HL-60/S4 treated with phorbol 12-myristate 13-acetate at 8.2 ng/mL for 4 days and 3 days (cell line): Measurements from ENCODE around the gene WDPCP.
"Not testable (repeated sequence)": the region's sequence is repeated elsewhere in the genome, so short reads cannot be mapped to it uniquely, and the experiment has no call there.

Experiments
- in situ Hi-C: fragments of 300-500 bp; cut with MboI; formaldehyde crosslinking; loops from 2 replicates; pipeline ENCODE4 v1.15.0; 2022; ENCODE audit warnings: low sequenced_read_pairs

Gene WDPCP, protein sequence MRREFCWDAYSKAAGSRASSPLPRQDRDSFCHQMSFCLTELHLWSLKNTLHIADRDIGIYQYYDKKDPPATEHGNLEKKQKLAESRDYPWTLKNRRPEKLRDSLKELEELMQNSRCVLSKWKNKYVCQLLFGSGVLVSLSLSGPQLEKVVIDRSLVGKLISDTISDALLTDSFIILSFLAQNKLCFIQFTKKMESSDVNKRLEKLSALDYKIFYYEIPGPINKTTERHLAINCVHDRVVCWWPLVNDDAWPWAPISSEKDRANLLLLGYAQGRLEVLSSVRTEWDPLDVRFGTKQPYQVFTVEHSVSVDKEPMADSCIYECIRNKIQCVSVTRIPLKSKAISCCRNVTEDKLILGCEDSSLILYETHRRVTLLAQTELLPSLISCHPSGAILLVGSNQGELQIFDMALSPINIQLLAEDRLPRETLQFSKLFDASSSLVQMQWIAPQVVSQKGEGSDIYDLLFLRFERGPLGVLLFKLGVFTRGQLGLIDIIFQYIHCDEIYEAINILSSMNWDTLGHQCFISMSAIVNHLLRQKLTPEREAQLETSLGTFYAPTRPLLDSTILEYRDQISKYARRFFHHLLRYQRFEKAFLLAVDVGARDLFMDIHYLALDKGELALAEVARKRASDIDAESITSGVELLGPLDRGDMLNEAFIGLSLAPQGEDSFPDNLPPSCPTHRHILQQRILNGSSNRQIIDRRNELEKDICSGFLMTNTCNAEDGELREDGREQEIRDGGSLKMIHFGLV

DNA sequence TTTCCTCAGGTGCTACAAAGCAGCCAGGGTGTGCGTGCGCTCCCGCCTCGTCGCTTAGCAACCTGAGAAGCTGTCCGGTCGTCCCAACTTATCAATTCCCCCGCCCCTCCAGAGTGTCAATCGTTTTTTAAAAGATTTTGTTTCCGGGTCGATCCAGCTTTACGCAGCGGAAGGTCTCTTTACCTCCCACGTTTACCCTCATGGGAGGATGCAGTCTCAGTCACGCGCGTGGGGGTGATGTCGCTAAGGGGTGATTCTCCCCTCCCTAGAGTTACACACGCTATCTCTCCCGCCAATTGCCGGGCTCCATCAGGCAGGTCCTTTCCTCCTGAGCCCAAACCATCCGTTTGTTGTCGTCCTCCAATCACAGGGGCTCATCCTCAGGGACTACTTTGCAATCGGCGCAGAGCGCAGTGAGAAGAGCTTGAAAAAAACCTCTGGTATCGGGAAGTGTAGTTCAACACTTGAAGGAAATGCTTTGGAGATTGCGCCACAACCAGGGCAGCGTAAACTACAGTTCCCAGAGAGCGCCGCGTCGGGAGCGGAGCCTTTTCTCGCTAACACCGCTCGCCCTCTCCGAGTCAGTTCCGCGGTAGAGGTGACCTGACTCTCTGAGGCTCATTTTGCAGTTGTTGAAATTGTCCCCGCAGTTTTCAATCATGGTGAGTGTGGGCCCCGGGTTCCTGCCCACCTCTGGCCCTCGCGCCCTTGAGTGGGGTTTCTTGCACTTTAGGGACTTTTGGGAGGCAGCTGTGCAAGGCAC lies at the start of gene WDPCP, which contains the start of gene MDH1:
TSS of gene WDPCP (minus strand) at position 93 of the 763 bp plus-strand sequence. CDS start 206 bp downstream, outside the sequence.
TSS of gene MDH1 (plus strand) at position 579 of the 763 bp plus-strand sequence. CDS start at position 660, 81 bp downstream.
- in situ Hi-C loops: no loop called here

DNA sequence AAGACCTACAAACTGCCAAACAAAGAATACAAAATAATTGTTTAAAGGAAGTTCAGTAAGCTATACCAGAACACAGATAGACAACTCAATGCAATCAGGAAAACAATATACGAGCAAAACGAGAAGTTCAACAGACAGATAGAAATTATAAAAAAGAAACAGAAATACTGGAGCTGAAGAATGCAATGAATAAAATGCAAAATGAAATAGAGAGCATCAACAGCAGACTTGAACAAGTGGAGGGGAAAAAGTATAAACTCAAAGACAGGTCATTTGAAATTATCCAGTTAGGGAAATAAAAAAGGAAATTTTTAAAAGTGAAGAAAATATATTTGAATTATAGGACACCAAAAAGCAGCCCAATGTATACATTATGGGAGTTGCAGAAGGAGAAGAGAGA lies 44.1 kb upstream of the WDPCP start:
- in situ Hi-C loops: no loop called here

DNA sequence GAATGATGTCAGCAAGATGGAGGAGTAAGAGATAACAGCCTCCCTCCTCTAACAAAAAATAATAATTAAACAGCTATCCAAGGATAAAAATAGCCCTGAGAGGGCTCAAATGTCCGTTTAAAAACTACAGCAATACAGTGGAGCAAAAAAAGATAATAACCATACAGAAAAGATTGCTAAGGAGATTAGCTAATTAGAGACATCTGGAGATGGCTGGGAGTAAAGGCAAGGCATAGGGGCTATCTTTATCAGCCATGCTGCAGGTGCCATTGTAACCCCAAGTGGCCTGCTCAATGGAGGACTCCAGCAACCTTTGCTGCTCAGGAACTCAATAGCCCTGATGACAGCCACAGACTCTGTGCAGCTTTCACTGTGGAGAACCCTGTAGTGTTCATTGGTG lies 43.2 kb upstream of the WDPCP start:
- in situ Hi-C loops: no loop called here

DNA sequence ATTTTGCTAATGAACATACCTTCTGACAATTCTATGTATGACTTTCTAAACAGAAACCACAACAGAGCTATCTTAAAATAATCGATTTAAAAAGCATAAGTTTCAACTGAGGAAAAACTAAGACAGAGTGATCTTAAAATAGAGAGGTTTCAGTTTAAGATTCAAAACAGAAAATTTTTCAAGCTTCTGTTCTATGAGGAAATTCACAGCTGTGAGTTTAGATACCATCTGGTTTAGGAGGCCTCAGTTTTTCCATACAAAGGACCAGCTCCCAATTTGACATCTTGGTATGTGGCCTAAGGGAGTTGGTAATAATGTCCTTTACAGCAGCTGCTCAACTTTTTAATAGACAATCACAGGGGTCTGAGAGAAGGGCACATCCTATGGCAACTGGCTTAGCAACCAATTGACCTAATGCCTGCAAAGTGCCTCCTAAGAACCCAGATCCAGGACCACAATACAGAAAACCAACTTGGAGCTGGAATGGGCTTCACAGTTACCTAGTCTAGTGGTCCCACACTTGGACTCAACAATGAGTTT lies 40.2 kb upstream of the WDPCP start:
- in situ Hi-C loops: no loop called here

DNA sequence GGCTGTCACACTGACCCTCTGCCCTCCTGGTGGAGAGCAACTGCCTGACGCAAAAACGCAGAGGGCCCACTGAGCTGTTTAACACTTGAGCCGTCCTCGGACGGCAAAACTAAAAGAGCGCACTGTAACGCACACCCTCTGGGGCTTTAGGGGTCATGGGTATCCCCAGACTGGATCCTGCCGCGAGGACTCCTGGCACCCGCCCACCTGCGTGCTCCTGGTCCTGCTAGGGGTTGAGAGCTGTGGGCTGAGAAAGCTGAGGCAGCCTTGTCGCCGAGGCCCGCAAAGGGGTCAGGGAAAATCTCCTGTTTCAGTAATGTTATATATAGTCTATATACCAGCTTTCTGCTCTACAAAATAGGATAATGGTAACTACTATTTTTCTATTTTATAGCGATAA lies 39.6 kb upstream of the WDPCP start:
- in situ Hi-C loops: no loop called here

DNA sequence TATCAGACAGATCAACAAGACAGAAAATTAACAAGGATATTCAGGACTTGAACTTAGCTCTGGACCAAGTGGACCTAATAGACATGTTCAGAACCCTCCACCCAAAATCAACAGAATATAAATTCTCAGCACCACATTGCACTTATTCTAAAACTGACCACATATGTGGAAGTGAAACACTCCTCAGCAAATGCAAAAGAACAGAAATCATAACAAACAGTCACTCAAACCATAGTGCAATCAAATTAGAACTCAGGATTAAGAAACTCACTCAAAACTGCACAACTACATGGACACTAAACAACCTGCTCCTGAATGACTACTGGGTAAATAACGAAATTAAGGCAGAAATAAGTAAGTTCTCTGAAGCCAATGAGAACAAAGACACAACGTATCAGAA lies 35.5 kb upstream of the WDPCP start:
- in situ Hi-C loops: not testable (repeated sequence)

DNA sequence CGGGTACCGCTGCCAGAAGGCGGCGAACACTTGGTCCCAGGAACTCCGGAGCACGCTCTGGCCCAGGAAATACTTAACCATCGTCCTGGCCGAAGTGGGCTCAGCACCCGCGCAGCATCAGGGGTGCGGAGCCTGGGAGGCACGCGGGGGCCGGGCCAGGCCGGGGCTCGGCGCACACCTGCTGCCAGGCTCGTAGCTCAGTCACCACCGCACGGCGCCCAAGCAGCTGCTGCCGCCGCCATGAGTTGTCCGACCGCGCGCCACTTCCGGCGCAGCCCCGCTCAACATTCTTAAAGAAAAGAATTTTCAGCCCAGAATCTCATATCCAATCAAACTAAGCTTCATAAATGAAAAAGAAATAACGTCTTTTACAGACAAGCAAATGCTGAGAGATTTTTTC lies 34.5 kb upstream of the WDPCP start:
- in situ Hi-C loops: no loop called here

DNA sequence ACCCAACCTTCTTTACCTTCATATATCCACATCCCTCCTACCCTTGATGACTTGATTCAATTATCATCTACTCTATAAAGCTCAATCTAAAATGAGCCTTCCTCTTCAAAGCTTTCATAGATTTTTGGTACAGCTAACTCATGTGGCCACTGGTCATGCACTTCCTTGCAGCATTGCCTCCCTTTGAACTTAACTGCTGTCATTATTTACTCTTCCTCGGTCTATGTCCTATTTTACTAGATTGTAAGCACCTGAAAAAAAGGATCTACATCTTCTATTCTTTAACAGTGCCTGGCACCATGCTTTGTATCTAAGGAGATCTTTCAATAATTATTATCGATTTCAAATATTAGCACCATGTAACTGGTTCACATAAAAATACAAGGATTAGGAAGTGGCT lies 31.1 kb upstream of the WDPCP start:
- in situ Hi-C loops: no loop called here

DNA sequence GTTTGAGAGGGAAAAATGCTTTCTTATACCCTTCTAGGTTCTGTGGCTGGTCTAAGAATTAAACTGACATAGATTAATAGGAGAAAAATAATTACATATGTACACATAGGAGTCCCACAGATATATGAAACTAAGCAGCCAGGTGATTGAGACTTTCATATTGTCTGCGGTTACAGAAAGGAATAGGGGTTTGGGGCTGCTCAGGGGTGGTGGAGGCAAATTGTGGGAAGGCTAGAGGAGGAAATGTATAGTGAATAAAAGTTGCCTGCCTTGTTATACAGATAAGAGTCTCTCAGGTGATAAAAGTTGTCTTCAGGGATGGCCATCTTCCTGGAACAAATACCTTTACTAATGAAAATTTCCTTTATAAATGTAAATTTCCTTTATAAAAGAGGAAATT lies 29.1 kb upstream of the WDPCP start:
- in situ Hi-C loops: no loop called here

DNA sequence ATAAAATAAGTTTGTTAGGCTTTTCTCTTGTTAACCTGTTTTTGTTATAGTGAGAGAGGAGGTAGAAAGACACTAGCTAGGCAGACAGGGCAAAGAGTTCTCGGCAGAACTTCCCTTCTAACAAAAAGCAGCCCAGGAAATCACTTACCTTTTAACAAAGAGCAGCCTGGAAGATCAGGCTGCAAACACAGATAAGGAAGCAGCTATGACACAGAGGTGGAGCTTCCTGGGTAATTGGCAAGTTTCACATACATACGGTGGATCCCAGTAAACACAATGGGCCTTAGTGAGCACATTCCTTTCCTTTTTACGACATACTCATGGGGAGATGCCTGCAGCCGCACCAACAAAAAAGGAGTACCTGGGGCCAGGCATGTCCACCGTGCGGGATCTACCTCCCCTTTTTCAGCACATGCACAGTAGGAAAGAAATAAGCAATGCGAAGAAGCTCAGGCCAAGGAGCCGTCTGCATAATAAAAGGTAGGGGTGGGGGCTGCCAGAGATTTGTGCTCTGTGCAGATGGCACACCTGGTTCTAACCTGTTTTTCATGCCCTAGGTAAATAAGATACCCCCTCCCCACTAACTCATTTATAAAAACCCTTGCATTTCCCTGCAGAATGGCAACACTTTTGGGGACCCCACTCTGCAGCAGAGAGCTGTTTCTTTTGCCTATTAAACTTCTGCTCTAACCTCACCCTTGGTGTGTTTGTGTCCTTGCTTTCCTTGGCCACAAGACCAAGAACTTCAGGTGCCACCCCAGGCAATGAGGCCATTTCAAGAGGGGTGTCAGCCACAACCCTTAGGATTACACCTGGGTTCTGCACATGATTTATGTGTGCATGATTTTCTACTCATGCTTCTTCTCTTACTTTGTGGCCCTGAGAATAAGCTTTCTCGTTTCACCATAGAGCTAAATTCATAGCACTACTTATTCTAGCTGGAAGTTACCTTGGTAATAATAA lies 27.0 kb upstream of the WDPCP start:
- in situ Hi-C loops: no loop called here

DNA sequence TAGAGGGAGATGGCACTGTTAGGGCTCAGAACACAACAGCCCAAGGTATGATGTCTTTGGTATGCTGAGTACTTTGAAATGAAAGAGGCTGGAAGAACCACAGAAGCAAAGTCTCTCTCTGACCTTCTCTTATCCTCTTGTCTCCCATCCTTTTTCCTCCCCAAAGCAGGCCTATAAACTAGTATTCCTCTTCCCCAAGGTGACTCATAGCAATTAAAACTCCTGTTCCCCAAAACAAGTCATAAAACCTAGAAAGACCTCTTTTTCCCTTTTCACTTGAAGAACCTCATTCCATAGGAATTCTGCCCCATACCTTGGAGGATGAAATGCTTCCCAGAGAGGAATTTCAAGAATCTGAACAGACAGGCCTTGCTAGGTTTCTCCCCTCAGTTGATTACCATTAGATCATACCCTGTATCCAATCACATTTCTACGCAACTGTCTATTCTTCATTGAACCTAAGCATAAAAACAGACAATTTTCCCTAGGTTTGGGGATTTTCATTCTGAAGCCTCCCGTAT lies 26.2 kb upstream of the WDPCP start:
- in situ Hi-C loops: no loop called here

DNA sequence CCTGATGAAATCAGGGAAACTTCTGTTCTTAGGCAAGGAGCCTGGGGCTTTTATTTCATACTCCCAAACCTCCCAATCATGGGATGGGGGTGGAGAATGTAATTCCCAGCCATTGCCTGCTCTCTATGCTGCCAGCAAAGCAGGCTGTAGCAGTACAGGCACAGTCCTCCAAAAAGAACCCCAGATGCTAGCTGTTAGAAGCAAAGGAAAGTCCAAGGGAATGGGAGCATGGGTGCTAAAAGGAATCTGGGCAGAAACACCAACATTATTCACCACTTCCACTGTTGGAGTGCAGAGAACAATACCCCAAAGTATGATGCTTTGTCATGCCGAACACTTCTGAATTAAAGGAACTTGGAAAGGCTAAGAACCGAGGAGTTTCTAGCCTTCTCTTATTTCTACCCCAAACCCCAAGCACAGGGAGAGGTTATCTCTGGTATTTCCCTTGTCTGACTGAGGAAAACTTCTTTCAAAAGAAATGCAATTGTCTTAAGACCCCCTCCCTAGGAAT lies 25.2 kb upstream of the WDPCP start:
- in situ Hi-C loops: no loop called here

DNA sequence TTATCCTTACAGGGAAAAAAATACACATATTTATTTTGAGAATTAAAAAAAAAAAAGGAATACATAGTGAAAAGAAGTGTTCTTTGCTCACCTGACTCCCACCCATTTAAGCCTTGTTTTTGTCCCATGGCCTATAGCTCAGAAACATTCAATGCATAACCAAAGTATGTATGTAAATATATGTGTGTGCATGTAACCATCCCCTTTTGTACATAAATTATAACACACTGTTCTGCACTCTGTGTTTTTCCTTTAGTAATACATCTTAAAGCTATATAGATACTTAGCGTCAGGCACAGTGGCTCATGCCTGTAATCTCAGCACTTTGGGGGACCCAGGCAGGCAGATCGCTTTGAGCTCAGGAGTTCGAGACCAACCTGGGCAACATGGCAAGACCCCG lies 22.2 kb upstream of the WDPCP start:
- in situ Hi-C loops: no loop called here

DNA sequence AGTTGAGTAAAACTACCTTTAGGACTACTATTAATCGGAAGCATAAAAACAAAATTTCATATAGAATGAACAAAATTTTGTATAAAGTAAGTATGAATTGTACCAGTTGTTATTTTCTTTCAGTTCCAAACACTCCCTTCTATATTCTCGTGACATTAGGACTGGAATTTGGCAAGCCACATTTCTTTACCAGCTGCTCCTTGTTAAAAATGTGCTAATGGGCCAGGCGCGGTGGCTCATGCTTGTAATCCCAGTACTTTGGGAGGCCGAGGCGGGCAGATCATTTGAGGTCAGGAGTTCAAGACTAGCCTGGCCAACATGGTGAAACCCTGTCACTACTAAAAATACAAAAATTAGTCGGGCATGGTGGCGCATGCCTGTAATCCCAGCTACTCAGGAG lies 20.6 kb upstream of the WDPCP start:
- in situ Hi-C loops: not testable (repeated sequence)

DNA sequence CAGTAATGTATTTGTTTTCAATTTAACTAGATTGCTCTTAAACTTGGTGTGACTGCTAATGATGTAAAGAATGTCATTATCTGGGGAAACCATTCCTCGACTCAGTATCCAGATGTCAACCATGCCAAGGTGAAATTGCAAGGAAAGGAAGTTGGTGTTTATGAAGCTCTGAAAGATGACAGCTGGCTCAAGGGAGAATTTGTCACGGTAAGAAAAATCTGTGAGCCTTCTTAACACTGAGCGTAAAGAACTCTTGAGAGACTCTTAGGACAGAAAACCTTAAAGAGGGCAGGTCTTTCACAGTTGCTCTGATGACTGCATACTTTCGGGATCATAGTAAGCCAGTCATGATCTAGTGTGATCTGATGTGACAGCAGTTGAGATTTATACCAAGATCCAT lies 16.4 kb upstream of the WDPCP start:
- in situ Hi-C loops: no loop called here

DNA sequence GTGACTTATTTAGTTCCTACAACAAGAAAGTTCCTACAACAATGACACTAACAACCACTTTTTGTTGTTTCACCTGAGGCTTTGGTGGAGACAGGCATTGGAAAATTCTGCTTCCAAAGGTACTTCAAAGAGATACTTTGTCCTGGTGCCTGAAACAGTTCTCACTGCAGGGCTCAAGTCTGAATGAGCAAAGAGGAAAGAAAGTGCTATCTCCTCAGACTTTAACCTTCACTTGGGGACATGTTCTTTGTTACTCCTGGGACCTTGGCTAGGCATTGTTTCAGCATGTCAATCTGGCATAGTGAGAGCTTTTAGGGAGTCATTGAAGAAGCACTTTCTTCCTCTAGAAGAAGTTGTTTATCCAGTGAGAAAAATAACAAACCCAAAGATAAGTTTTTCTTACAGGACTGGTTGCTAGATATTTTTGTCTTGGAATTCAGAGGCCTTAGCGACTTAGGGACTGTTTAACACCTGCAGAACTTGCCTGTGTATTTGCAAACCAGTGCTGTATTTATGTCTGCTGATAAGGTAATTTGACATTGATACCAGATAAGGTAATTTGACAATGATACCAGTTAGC lies 12.7 kb upstream of the WDPCP start:
- in situ Hi-C loops: no loop called here

DNA sequence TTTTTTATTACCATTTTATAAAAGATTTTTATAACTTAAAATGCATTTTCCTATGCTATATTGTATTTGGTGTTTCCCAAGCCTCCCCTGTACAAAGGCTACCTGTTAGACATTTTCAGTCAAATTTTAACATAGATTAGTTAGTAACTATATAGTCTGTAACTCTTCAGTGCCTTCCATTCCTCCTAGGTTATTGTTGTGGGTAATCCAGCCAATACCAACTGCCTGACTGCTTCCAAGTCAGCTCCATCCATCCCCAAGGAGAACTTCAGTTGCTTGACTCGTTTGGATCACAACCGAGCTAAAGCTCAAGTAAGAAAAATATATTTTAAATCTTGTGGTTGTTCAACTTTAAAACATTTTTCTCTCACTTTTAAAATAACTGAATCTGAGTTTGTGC lies 10.7 kb upstream of the WDPCP start:
- in situ Hi-C loops: no loop called here

DNA sequence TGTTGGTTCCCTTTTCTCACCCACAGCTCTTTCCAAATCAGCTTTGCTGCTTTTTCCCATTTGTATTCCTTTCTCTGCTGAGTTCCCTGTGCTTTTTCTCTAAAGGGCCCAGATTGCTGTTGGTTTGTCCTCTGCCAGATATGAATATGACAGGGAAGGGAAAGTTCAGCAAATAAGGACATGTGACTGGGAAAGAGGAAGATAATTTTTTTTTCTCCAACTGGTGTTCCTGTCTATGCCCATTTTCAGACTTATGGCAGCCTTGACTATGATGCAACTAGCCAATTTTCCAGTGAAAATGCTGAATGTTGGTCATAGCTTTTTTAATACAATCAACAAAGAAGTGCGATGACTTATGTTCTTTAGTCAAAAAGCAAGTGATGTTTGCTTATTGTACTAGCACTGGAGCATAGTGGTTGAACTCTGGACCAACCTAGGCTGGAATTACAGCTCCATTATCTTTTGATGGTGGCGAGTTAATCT lies 8.2 kb upstream of the WDPCP start:
- in situ Hi-C loops: no loop called here

DNA sequence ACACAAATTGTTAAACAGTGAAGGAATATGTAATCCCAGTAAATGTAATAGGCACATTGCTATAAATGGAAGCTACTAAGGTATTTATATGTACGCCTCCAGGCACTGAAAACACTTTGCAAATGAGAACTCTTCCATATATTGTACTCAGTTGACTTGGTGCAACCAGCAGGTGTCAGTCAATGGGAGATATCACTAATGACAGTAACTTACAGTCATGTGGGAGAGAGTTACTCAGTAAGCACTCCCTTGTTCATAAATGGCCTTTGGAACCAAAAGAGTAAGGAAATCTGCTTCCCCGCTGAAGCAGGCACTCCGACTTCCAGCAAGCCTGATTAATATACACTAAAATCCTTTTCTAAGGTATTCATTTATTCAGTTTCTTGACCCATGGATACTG lies 6.4 kb upstream of the WDPCP start:
- in situ Hi-C loops: no loop called here
